GM12878 (cell line): Measurements from ENCODE around the gene ATF6. TPM values are rescaled to one million over a fixed set of nuclear protein-coding genes. Genes with fewer than 3 reads are reported as not detected.
A peak's percentile ranks its signal among the peaks of the same experiment; 100 is the strongest.

Experiments used
- ATAC-seq: fragments of 200-7000 bp; cut with Tn5 transposase; 3 replicates; pipeline ENCODE4 v1.9.1; 2020; ENCODE audit warnings: mild to moderate bottlenecking, moderate library complexity
- BruUV-seq: library from RNA; stranded (reverse); fragments of 400-500 nt; replicated peaks from 2 replicates; lab custom pipeline; 2021; lab: Mats Ljungman, UMichigan
- CTCF ChIA-PET: fragments of 300-600 bp; sonication (Branson Sonifier 250); formaldehyde crosslinking; extraction: SDS; loops from one replicate; lab custom pipeline; 2021; ENCODE audit warnings: inconsistent platforms; lab: Yijun Ruan, JAX
- POLR2A ChIA-PET: fragments of 350-600 bp; formaldehyde crosslinking; extraction: SDS; loops from one replicate; lab custom pipeline; 2021; ENCODE audit warnings: inconsistent platforms; lab: Charles Lee
- RAD21 ChIA-PET: fragments of 300-600 bp; sonication (Branson Sonifier 250); formaldehyde crosslinking; loops from one replicate; lab custom pipeline; 2023; ENCODE audit warnings: antibody characterized with exemption; ENCODE audit not compliant: unreplicated experiment; lab: Charles Lee
- SMC1A ChIA-PET: fragments of 300-600 bp; sonication (Branson Sonifier 250); formaldehyde crosslinking; loops from one replicate; lab custom pipeline; 2023; ENCODE audit not compliant: unreplicated experiment, uncharacterized antibody; lab: Charles Lee
- DNase-seq: peaks from one replicate; pipeline ENCODE4 v3.0.0-alpha.2; 2011; ENCODE audit warnings: low read depth, low spot score
- FAIRE-seq: peaks from 3 replicates; lab custom pipeline; 2011; peaks lifted over from hg19 to GRCh38; lab: Jason Lieb, UNC
- H2AFZ ChIP-seq: 2 replicates; pipeline ENCODE4 v1.6.0; 2011; ENCODE audit warnings: low read depth, low read length, control low read depth; ENCODE audit not compliant: control insufficient read depth
- H3K27ac ChIP-seq: 2 replicates; pipeline ENCODE4 v1.5.1; 2011; ENCODE audit warnings: control low read depth; ENCODE audit not compliant: control insufficient read depth, insufficient read depth
- H3K27me3 ChIP-seq, 2 experiments: replicated peaks in 1 of 2; 2 replicates each; pipeline versions ENCODE4 v1.6.0 to v1.6.1; 2011; ENCODE audit warnings: low read length in 1 of 2; ENCODE audit not compliant: control insufficient read depth in 2 of 2, insufficient read depth in 2 of 2
- H3K36me3 ChIP-seq, 2 experiments: 2 replicates each; pipeline ENCODE4 v1.5.1; 2011; ENCODE audit warnings: low read length in 1 of 2; ENCODE audit not compliant: control insufficient read depth in 2 of 2, insufficient read depth in 2 of 2
- H3K4me1 ChIP-seq: 2 replicates; pipeline ENCODE4 v1.6.1; 2011; ENCODE audit warnings: mild to moderate bottlenecking, low read length, moderate library complexity, mixed read lengths; ENCODE audit not compliant: control insufficient read depth, insufficient read depth
- H3K4me2 ChIP-seq: 2 replicates; pipeline ENCODE4 v1.6.0; 2011; ENCODE audit warnings: control low read depth; ENCODE audit not compliant: control insufficient read depth, insufficient read depth
- H3K4me3 ChIP-seq: fragments of 200-600 bp; sonication (generic); 2 replicates; pipeline ENCODE4 v1.5.1; 2016
- H3K79me2 ChIP-seq: 2 replicates; pipeline ENCODE4 v1.6.0; 2011; ENCODE audit warnings: low read length; ENCODE audit not compliant: control insufficient read depth, insufficient read depth
- H3K9ac ChIP-seq: 2 replicates; pipeline ENCODE4 v1.8.0; 2011; ENCODE audit warnings: low read length, control low read depth, mixed read lengths; ENCODE audit not compliant: control insufficient read depth, insufficient read depth
- H3K9me3 ChIP-seq: replicated peaks from 3 replicates; pipeline ENCODE4 v1.5.1; 2011; ENCODE audit warnings: mild to moderate bottlenecking, low read length; ENCODE audit not compliant: control insufficient read depth, insufficient read depth
- H4K20me1 ChIP-seq: 2 replicates; pipeline ENCODE4 v1.6.0; 2011; ENCODE audit not compliant: control insufficient read depth, insufficient read depth
- E2F8 ChIP-seq: fragments of 450-650 bp; IDR thresholded peaks from 2 replicates; pipeline ENCODE4 v1.6.1; 2018; ENCODE audit warnings: mild to moderate bottlenecking, low read depth, moderate library complexity; ENCODE audit not compliant: partially characterized antibody
- IKZF1 ChIP-seq: fragments of 450-650 bp; conservative IDR thresholded peaks from 2 replicates; pipeline ENCODE4 v1.6.1; 2017; ENCODE audit warnings: antibody characterized with exemption, mild to moderate bottlenecking
- KDM1A ChIP-seq: fragments of 200-600 bp; sonication (generic); IDR thresholded peaks from 2 replicates; pipeline ENCODE4 v1.6.1; 2016; ENCODE audit warnings: borderline replicate concordance
- MEF2A ChIP-seq: IDR thresholded peaks from 2 replicates; pipeline ENCODE4 v1.6.1; 2011; ENCODE audit warnings: low read depth, mild to moderate bottlenecking, low read length, moderate library complexity; ENCODE audit not compliant: insufficient read depth
- POLR2A ChIP-seq: IDR thresholded peaks from 2 replicates; pipeline ENCODE4 v1.6.1; 2011; ENCODE audit warnings: low read depth, mild to moderate bottlenecking, low read length
- SMAD5 ChIP-seq: IDR thresholded peaks from 2 replicates; pipeline ENCODE4 v1.6.1; 2016; ENCODE audit warnings: antibody characterized with exemption, low read depth
- ZNF384 ChIP-seq: IDR thresholded peaks from 2 replicates; pipeline ENCODE4 v1.6.1; 2012; ENCODE audit warnings: low read depth, mild to moderate bottlenecking, low read length, improper control_type of control experiment, borderline replicate concordance
- WGBS: methylation state at CpG from one replicate; pipeline ENCODE4 v1.1.6; 2016; ENCODE audit warnings: low lambda C conversion rate; ENCODE audit not compliant: insufficient replicate concordance, insufficient coverage; ENCODE audit errors: missing lambda C conversion rate; 5-methylcytosine and 5-hydroxymethylcytosine counted together
- in situ Hi-C: fragments of 300-500 bp; cut with MboI; formaldehyde crosslinking; loops from 9 replicates; pipeline ENCODE4 v1.14.3; 2018; ENCODE audit warnings: mixed read lengths
- intact Hi-C: fragments of 100-400 bp; cut with micrococcal nuclease; formaldehyde crosslinking; loops from one replicate; pipeline ENCODE4 v1.14.2; 2022; ENCODE audit not compliant: unreplicated experiment
- polyA plus RNA-seq, 11 experiments: library from polyadenylated mRNA; depleted of rRNA in 4 of 11; unstranded in 6 of 11; stranded (reverse) in 5 of 11; fragments of >200 nt; fragmentation: Nextera tagmentation in 4 of 11; fragmentation: Illumina TruSeq in 1 of 11; extraction: Ambion mirVana in 4 of 11; extraction: Trizol in 1 of 11; gene quantifications; 1 replicate in 1 of 11; 2 replicates in 10 of 11; pipeline versions ENCODE4 v1.2.1 to v1.2.3, GENCODE V29; 2011 to 2016; ENCODE audit warnings: inconsistent platforms in 2 of 11, missing spikeins in 2 of 11, low read depth in 1 of 11
- total RNA-seq, 4 experiments: library from RNA; depleted of rRNA in 3 of 4; stranded (reverse); fragments of >200 nt in 3 of 4; fragmentation: Illumina TruSeq in 1 of 4; extraction: Trizol in 1 of 4; gene quantifications; 2 replicates each; pipeline versions ENCODE4 v1.2.1 to v1.2.3, GENCODE V29; 2013 to 2021

Gene ATF6
- total and polyA plus RNA-seq, 10 of the 15 experiments (the other 5 are each of a cell fraction or from before 2014, with no cell fraction given) = 7.8 to 24.3 (median 14.7) TPM

DNA sequence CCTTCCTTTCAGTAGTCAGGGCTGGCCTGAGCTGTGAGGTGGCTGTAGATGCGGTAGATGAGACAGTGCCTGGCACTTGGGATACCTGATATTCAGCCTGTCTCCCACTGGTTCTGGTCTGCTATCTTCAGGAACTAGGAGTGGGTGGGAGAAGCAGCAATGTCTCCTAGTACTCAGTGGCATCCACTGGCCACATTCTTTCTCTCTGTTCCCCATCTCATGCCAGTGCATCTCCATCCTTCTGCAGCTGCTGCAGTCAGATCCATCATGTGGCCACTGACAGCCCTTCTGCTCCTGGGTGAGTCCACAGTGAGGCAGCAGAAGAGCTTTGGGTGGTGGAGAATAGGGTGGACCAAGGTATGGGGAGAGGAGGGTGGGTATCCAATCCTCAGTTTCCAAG, 43.7 kb upstream of the ATF6 start:
- DNase-seq (no peak), FAIRE-seq (no peak), ATAC-seq (no peak)
- Histone ChIP-seq H4K20me1 (no peaks in the 10 kb centered on the region), H3K4me3 (no peak overlapping the region), H3K9me3 (no peaks in the 10 kb centered on the region), H3K79me2 (peaks cover 12% of the 10 kb centered on the region), H3K4me1 (peaks cover 53% of the 10 kb centered on the region), H2AFZ (no peak overlapping the region), H3K27ac (no peak overlapping the region), H3K27me3 (no peaks in the 10 kb centered on the region), H3K9ac (no peak overlapping the region), H3K36me3 (no peaks in the 10 kb centered on the region), H3K4me2 (no peak overlapping the region)
- in situ Hi-C loops (no loop called here), intact Hi-C loops (no loop called here)
- ChIA-PET CTCF (interaction anchor here (1.1 kb wide), 1 partner anchor 15 kb away, joined by 3 read pairs; the partner anchor contains the start of gene FCRLA), SMC1A (interaction anchor here (0.7 to 1.6 kb wide), 5 partner anchors 11 to 20 kb away, joined by 3 to 5 read pairs (median 3); partner anchors contain the start of gene FCRLA), RAD21 (no interaction called here), POLR2A (interaction anchor here (0.8 to 1.1 kb wide), 2 partner anchors 11 to 16 kb away, joined by 3 to 5 read pairs; no protein-coding TSS in a partner anchor)
- WGBS = 100% methylated on average over 1 of the region's 1 CpG
- TF ChIP-seq E2F8 = no peak
- TF ChIP-seq MEF2A = no peak
- TF ChIP-seq KDM1A = no peak
- TF ChIP-seq ZNF384 = no peak
- TF ChIP-seq POLR2A = no peak
- TF ChIP-seq SMAD5 = no peak
- 0 out of 2 replicates have a peak, but pooled peaks have one; percentile 6 for TF ChIP-seq IKZF1
- BruUV-seq = no TSS peak
